Measurements from ENCODE around the gene ADGRB3.

ADGRB3 gene

GRCh38 chr6:68709882-68710281, 74.8 kb downstream of the ADGRB3 start:
- no peak for DNase-seq

GRCh38 chr6:68710496-68710895, 75.4 kb downstream of the ADGRB3 start:
- no peak for DNase-seq

- no peak for DNase-seq
These were observed 75.8 kb downstream of the ADGRB3 start for GRCh38 chr6:68710916-68711315.

GRCh38 chr6:68711386-68712000, 76.4 kb downstream of the ADGRB3 start:
- no peak for DNase-seq

- no peak for DNase-seq
These were observed 81.5 kb downstream of the ADGRB3 start for GRCh38 chr6:68716620-68717019.

GRCh38 chr6:68718385-68719073, 83.4 kb downstream of the ADGRB3 start:
- no peak for DNase-seq

- no peak for DNase-seq
These were observed 84.7 kb downstream of the ADGRB3 start for GRCh38 chr6:68719761-68720160.

GRCh38 chr6:68722891-68723527, 87.9 kb downstream of the ADGRB3 start:
- no peak for DNase-seq

GRCh38 chr6:68724060-68724459, 89.0 kb downstream of the ADGRB3 start:
- DNase-seq, result no peak

- DNase-seq, result no peak
These were observed 91.3 kb downstream of the ADGRB3 start for GRCh38 chr6:68726337-68726736.

GRCh38 chr6:68726992-68727391, 91.9 kb downstream of the ADGRB3 start:
- no peak for DNase-seq

GRCh38 chr6:68727699-68728098, 92.6 kb downstream of the ADGRB3 start:
- no peak for DNase-seq

- DNase-seq, result no peak
These were observed 93.3 kb downstream of the ADGRB3 start for GRCh38 chr6:68728159-68728979.

- DNase-seq, result no peak
These were observed 94.4 kb downstream of the ADGRB3 start for GRCh38 chr6:68729377-68729903.

GRCh38 chr6:68730291-68731054, 95.4 kb downstream of the ADGRB3 start:
- DNase-seq, result no peak

- no peak for DNase-seq
These were observed 97.3 kb downstream of the ADGRB3 start for GRCh38 chr6:68732423-68732822.

GRCh38 chr6:68735866-68736265, 100.8 kb downstream of the ADGRB3 start:
- DNase-seq, result no peak

- DNase-seq, result no peak
These were observed 102.0 kb downstream of the ADGRB3 start for GRCh38 chr6:68737061-68737460.

GRCh38 chr6:68738039-68738438, 103.0 kb downstream of the ADGRB3 start:
- no peak for DNase-seq

GRCh38 chr6:68740828-68741500, 105.9 kb downstream of the ADGRB3 start:
- DNase-seq, result no peak

- DNase-seq, result no peak
These were observed 106.7 kb downstream of the ADGRB3 start for GRCh38 chr6:68741501-68742386.

All from SW 1271 (cell line).